HCT116 (cell line): Measurements from ENCODE around the gene NOL4L. TPM values are rescaled to one million over a fixed set of nuclear protein-coding genes. Genes with fewer than 3 reads are reported as not detected.

Source experiments
- ATAC-seq: fragments of 200-7000 bp; cut with Tn5 transposase; 2 replicates; pipeline ENCODE4 v1.9.1; 2020; ENCODE audit warnings: mild to moderate bottlenecking, moderate library complexity
- BruUV-seq: library from RNA; stranded (reverse); fragments of 400-500 nt; replicated peaks from 2 replicates; lab custom pipeline; 2021; lab: Mats Ljungman, UMichigan
- CTCF ChIA-PET: fragments of 300-600 bp; sonication (Branson Sonifier 250); formaldehyde crosslinking; loops from one replicate; lab custom pipeline; 2021; ENCODE audit warnings: antibody characterized with exemption; lab: Charles Lee
- POLR2A ChIA-PET: fragments of 300-600, 350-600 bp; sonication (Branson Sonifier 250); formaldehyde crosslinking; loops from one replicate; lab custom pipeline; 2021; ENCODE audit warnings: antibody characterized with exemption; lab: Charles Lee
- RAD21 ChIA-PET, 2 experiments: fragments of 300-600 bp; sonication (Branson Sonifier 250); formaldehyde crosslinking; loops; one replicate each; lab custom pipeline; 2023; ENCODE audit warnings: low total read pairs in 2 of 2; ENCODE audit not compliant: uncharacterized antibody in 2 of 2, unreplicated experiment in 2 of 2, low non-redundant PET in 1 of 2; lab: Charles Lee
- DNase-seq: peaks from one replicate; pipeline ENCODE4 v3.0.0-alpha.2; 2010; ENCODE audit warnings: low read depth, low spot score
- H2AFZ ChIP-seq: fragments of 200-600 bp; shearing (Covaris generic), sonication (generic); 2 replicates; pipeline ENCODE4 v1.6.1; 2017; ENCODE audit warnings: low read depth, mixed run types, mixed read lengths, antibody characterized with exemption, low read length; ENCODE audit not compliant: poor library complexity, severe bottlenecking
- H3K27ac ChIP-seq: 2 replicates; pipeline ENCODE4 v1.5.1; 2012; ENCODE audit warnings: low read depth, low read length
- H3K27me3 ChIP-seq: fragments of 200-600 bp; sonication (generic); 2 replicates; pipeline ENCODE4 v1.6.1; 2016; ENCODE audit warnings: mixed run types, low read length, mixed read lengths; ENCODE audit not compliant: insufficient read depth
- H3K36me3 ChIP-seq, 2 experiments: fragments of 200-500 bp in 1 of 2; fragments of 200-600 bp in 1 of 2; sonication (Bioruptor generic) in 1 of 2; sonication (generic) in 1 of 2; 2 replicates each; pipeline versions ENCODE4 v1.5.1 to v1.6.1; 2014 to 2016; ENCODE audit warnings: low read length in 2 of 2, inconsistent platforms in 1 of 2, mixed read lengths in 1 of 2, mixed run types in 1 of 2; ENCODE audit not compliant: insufficient read depth in 2 of 2, control insufficient read depth in 1 of 2
- H3K4me1 ChIP-seq, 2 experiments: fragments of 200-600 bp in 1 of 2; sonication (generic) in 1 of 2; 2 replicates each; pipeline versions ENCODE4 v1.5.1 to v1.6.1; 2012 to 2017; ENCODE audit warnings: low read length in 2 of 2, inconsistent platforms in 1 of 2, mild to moderate bottlenecking in 1 of 2, mixed read lengths in 1 of 2, mixed run types in 1 of 2, moderate library complexity in 1 of 2; ENCODE audit not compliant: insufficient read depth in 2 of 2, control insufficient read depth in 1 of 2
- H3K4me2 ChIP-seq: fragments of 200-600 bp; sonication (generic); 2 replicates; pipeline ENCODE4 v1.6.1; 2017; ENCODE audit warnings: mixed run types, low read length, mixed read lengths
- H3K4me3 ChIP-seq, 2 experiments: fragments of 200-600 bp in 1 of 2; sonication (generic) in 1 of 2; replicated peaks in 1 of 2; 2 replicates each; pipeline ENCODE4 v1.5.1; 2011 to 2016; ENCODE audit warnings: low read length in 2 of 2, control low read depth in 1 of 2, low read depth in 1 of 2, mild to moderate bottlenecking in 1 of 2, mixed read lengths in 1 of 2, mixed run types in 1 of 2
- H3K79me2 ChIP-seq: fragments of 200-600 bp; sonication (generic); 2 replicates; pipeline ENCODE4 v1.6.1; 2017; ENCODE audit warnings: mild to moderate bottlenecking, mixed run types, low read length, moderate library complexity, mixed read lengths; ENCODE audit not compliant: insufficient read depth
- H3K9ac ChIP-seq: fragments of 200-600 bp; sonication (generic); 2 replicates; pipeline ENCODE4 v1.6.1; 2016; ENCODE audit warnings: low read length, mixed read lengths
- H3K9me2 ChIP-seq: fragments of 200-600 bp; sonication (generic), shearing (Covaris generic); 2 replicates; pipeline ENCODE4 v1.6.1; 2017; ENCODE audit warnings: mixed run types, mild to moderate bottlenecking, moderate library complexity; ENCODE audit not compliant: insufficient read depth
- H3K9me3 ChIP-seq, 2 experiments: fragments of 200-500 bp in 1 of 2; fragments of 200-600 bp in 1 of 2; sonication (Bioruptor generic) in 1 of 2; sonication (generic) in 1 of 2; 2 replicates each; pipeline ENCODE4 v1.6.1; 2014 to 2017; ENCODE audit warnings: low read length in 2 of 2, mixed read lengths in 2 of 2, inconsistent platforms in 1 of 2, low read depth in 1 of 2, mild to moderate bottlenecking in 1 of 2, mixed run types in 1 of 2, moderate library complexity in 1 of 2; ENCODE audit not compliant: control insufficient read depth in 1 of 2, insufficient read depth in 1 of 2
- H4K20me1 ChIP-seq: fragments of 200-600 bp; sonication (generic), shearing (Covaris generic); 2 replicates; pipeline ENCODE4 v1.6.1; 2017; ENCODE audit warnings: mixed run types, mild to moderate bottlenecking, moderate library complexity; ENCODE audit not compliant: insufficient read depth
- ATF3 ChIP-seq: IDR thresholded peaks from 2 replicates; pipeline ENCODE4 v1.6.1; 2012
- CBX3 ChIP-seq: IDR thresholded peaks from 2 replicates; pipeline ENCODE4 v1.6.1; 2012; ENCODE audit warnings: low read depth
- ELF1 ChIP-seq: IDR thresholded peaks from 2 replicates; pipeline ENCODE4 v1.6.1; 2012; ENCODE audit warnings: low read depth, borderline replicate concordance
- EZH2phosphoT487 ChIP-seq: fragments of 200-600 bp; IDR thresholded peaks from 2 replicates; pipeline ENCODE4 v1.6.1; 2018; ENCODE audit warnings: antibody characterized with exemption, borderline replicate concordance
- FOSL1 ChIP-seq: IDR thresholded peaks from 2 replicates; pipeline ENCODE4 v1.6.1; 2012; ENCODE audit warnings: low read depth
- POLR2A ChIP-seq: IDR thresholded peaks from 2 replicates; pipeline ENCODE4 v1.7.0; 2011; ENCODE audit warnings: borderline replicate concordance; ENCODE audit not compliant: insufficient read depth, insufficient read length; ENCODE audit errors: extremely low read depth
- TCF7L2 ChIP-seq: IDR thresholded peaks from 2 replicates; pipeline ENCODE4 v1.7.0; 2011; ENCODE audit warnings: borderline replicate concordance, inconsistent platforms; ENCODE audit not compliant: insufficient read depth, insufficient read length; ENCODE audit errors: extremely low read depth
- ZBTB33 ChIP-seq: IDR thresholded peaks from 2 replicates; pipeline ENCODE4 v1.6.1; 2011; ENCODE audit warnings: mild to moderate bottlenecking, low read length, moderate library complexity; ENCODE audit not compliant: insufficient replicate concordance; ENCODE audit errors: extremely low read depth
- intact Hi-C: fragments of 100-400 bp; cut with micrococcal nuclease; formaldehyde crosslinking; loops from 2 replicates; pipeline ENCODE4 v1.10.0; 2022
- total RNA-seq: library from RNA; stranded (reverse); gene quantifications from one replicate; pipeline ENCODE4 v1.2.1, GENCODE V29; 2021; ENCODE audit not compliant: unreplicated experiment

NOL4L gene
- total RNA-seq, 1 experiment from 2014 or later = 5.9 TPM

- Histone ChIP-seq H3K79me2 (no peaks in the 10 kb centered on the region), H3K4me2 (peak overlapping the region; percentile 90), H3K9me3 (no peaks in the 10 kb centered on the region), H3K27ac (no peak overlapping the region; the same call in 1 of the 2 replicates), H3K36me3 (no peaks in the 10 kb centered on the region), H2AFZ (no peak overlapping the region), H3K27me3 (no peaks in the 10 kb centered on the region), H4K20me1 (no peaks in the 10 kb centered on the region), H3K4me1 (peaks cover 4 to 32% of the 10 kb centered on the region in 2 experiments; a peak in 3 of 4 replicates), H3K9ac (peak overlapping the region; percentile 57; the same call in 1 of the 2 replicates), H3K9me2 (no peaks in the 10 kb centered on the region), H3K4me3 (peak overlapping the region; percentile 69 to 73; a peak in 2 of 4 replicates)
- TF ChIP-seq CBX3 = no peak
- no peak for TF ChIP-seq FOSL1
- TF ChIP-seq EZH2phosphoT487 = no peak
- no peak for TF ChIP-seq TCF7L2
- no peak for TF ChIP-seq ELF1
- ChIA-PET CTCF (no interaction called here), RAD21 (no interaction called here), POLR2A (no interaction called here)
- no TSS peak for BruUV-seq
- intact Hi-C loops = no loop called here
- DNase-seq (no peak), ATAC-seq (peak; percentile 33)
Observed at GRCh38 chr20:32583581-32584070, 1.5 kb downstream of the NOL4L start.

- Histone ChIP-seq H3K9me3 (no peaks in the 10 kb centered on the region), H2AFZ (no peak overlapping the region), H3K27ac (peak overlapping the region; percentile 42; the same call in 1 of the 2 replicates)
- POLR2A ChIA-PET = no interaction called here
- no peak for DNase-seq
- no peak for TF ChIP-seq ATF3
- TF ChIP-seq ZBTB33 = no peak
- TF ChIP-seq EZH2phosphoT487 = no peak
- no peak for TF ChIP-seq POLR2A
- TF ChIP-seq, all 23 proteins: peak for 0
- H4K20me1 ChIP-seq = no peaks in the 10 kb centered on the region
- peak; percentile 37 for ATAC-seq
- H3K36me3 ChIP-seq = no peaks in the 10 kb centered on the region
- peak overlapping the region; percentile 57; the same call in 1 of the 2 replicates for H3K9ac ChIP-seq
- H3K4me1 ChIP-seq = peaks cover 4 to 32% of the 10 kb centered on the region in 2 experiments; a peak in 3 of 4 replicates
- peak overlapping the region; percentile 90 for H3K4me2 ChIP-seq
- peak overlapping the region in 1 of 2 experiments; percentile 73; a peak in 1 of 4 replicates for H3K4me3 ChIP-seq
- no peaks in the 10 kb centered on the region for H3K9me2 ChIP-seq
- intact Hi-C loops = no loop called here
- no TSS peak for BruUV-seq
- ChIA-PET CTCF (no interaction called here), RAD21 (no interaction called here)
- no peaks in the 10 kb centered on the region for H3K79me2 ChIP-seq
- H3K27me3 ChIP-seq = no peaks in the 10 kb centered on the region
Observed at GRCh38 chr20:32582659-32583580, 2.2 kb downstream of the NOL4L start.
